Panc1 (cell line): ENCODE measurements around the gene TIGD3.

ENCODE experiments used
- TF ChIP-seq, protein P1 (sequence below): fragments of 450-650 bp; IDR thresholded peaks from 2 replicates; pipeline ENCODE4 v1.5.1; 2017; ENCODE audit warnings: mild to moderate bottlenecking
- TF ChIP-seq, protein P2 (sequence below), 2 experiments: IDR thresholded peaks; 2 replicates each; pipeline ENCODE4 v1.6.1; 2011 to 2012; ENCODE audit warnings: low read depth in 2 of 2, control low read depth in 1 of 2, low read length in 1 of 2, mild to moderate bottlenecking in 1 of 2, moderate library complexity in 1 of 2; ENCODE audit not compliant: insufficient read depth in 1 of 2

DNA sequence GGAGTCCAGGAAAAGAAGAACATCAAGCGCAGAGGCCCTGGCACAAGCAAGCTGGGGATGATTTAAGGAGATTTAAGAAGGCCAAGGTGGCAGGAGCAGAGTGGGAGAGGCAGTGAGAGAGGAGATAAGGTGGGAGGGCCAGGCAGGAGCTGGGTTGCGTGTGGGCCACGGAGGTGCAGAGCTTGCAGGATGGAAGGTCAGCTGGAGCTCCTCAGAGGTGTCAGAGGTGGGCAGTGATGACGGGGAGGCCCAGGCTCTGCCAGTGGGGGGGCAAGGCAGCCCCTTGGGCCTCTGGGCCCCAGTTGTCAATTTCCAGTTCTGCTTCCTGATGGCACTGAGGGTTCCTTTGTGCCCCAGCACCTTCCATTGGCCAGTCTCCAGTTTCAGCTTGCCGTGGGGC, 38.3 kb downstream of the TIGD3 start:
- TF ChIP-seq, protein P1, sequence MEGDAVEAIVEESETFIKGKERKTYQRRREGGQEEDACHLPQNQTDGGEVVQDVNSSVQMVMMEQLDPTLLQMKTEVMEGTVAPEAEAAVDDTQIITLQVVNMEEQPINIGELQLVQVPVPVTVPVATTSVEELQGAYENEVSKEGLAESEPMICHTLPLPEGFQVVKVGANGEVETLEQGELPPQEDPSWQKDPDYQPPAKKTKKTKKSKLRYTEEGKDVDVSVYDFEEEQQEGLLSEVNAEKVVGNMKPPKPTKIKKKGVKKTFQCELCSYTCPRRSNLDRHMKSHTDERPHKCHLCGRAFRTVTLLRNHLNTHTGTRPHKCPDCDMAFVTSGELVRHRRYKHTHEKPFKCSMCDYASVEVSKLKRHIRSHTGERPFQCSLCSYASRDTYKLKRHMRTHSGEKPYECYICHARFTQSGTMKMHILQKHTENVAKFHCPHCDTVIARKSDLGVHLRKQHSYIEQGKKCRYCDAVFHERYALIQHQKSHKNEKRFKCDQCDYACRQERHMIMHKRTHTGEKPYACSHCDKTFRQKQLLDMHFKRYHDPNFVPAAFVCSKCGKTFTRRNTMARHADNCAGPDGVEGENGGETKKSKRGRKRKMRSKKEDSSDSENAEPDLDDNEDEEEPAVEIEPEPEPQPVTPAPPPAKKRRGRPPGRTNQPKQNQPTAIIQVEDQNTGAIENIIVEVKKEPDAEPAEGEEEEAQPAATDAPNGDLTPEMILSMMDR = no peak
- TF ChIP-seq, protein P2, sequence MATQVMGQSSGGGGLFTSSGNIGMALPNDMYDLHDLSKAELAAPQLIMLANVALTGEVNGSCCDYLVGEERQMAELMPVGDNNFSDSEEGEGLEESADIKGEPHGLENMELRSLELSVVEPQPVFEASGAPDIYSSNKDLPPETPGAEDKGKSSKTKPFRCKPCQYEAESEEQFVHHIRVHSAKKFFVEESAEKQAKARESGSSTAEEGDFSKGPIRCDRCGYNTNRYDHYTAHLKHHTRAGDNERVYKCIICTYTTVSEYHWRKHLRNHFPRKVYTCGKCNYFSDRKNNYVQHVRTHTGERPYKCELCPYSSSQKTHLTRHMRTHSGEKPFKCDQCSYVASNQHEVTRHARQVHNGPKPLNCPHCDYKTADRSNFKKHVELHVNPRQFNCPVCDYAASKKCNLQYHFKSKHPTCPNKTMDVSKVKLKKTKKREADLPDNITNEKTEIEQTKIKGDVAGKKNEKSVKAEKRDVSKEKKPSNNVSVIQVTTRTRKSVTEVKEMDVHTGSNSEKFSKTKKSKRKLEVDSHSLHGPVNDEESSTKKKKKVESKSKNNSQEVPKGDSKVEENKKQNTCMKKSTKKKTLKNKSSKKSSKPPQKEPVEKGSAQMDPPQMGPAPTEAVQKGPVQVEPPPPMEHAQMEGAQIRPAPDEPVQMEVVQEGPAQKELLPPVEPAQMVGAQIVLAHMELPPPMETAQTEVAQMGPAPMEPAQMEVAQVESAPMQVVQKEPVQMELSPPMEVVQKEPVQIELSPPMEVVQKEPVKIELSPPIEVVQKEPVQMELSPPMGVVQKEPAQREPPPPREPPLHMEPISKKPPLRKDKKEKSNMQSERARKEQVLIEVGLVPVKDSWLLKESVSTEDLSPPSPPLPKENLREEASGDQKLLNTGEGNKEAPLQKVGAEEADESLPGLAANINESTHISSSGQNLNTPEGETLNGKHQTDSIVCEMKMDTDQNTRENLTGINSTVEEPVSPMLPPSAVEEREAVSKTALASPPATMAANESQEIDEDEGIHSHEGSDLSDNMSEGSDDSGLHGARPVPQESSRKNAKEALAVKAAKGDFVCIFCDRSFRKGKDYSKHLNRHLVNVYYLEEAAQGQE (IDR thresholded peaks at IDR 0.05; ENCODE audit: insufficient read depth in 1 of 2, low read depth in 2 of 2, low read length in 1 of 2) = no peak
